ENCODE measurements around the gene PLXNB2.

PLXNB2 gene

DNA sequence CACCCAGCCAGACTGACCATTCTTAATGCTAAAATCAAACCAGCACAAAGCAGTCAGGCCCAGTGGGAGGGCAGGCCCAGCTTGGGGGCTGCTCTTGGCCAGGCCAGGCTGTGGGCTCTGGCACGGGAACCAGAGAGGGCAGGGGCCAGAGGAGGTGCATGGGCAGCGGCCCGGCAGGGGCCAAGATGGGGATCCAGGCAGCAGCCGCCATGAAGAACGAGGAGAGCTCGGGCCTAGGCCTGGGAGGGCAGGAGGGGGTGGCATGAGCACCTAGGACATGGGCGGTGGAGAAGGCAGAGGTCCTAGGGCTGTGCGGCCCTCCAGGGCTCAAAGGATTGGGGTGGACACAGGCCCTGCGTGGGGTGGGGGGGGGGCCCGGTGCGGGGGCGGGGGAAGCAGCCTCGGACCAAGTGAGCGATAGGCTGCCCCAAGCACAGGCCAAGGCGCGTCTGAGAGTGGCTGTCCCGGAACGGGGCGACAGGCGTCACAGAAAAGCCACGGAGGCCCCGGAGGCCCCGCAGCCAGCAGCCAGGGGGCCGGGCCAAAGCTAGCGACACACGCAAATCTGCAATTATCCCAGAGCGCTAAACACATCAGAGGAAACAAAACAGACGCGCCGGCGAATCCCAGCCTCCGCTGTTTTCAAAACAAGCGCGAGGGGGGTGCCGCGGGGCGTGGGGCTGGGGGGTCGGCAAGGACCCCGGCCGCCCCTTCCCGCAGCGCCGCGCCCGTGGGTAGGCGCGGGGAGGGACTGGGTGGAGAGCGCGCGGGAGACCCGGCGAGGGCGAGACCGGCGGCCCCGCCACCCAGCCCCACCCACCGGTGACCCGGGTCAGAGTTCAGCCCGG is 8.3 kb downstream of the PLXNB2 start:
- no peak overlapping the region for H3K27ac Mint-ChIP-seq
- no peaks in the 10 kb centered on the region for H3K9me3 Mint-ChIP-seq
- H3K4me3 Mint-ChIP-seq, result peak overlapping the region; percentile 35 to 57 (median 47)
- H3K4me1 Mint-ChIP-seq, result peaks cover 41% of the 10 kb centered on the region
- H3K36me3 Mint-ChIP-seq (ENCODE audit: low read depth), result no peaks in the 10 kb centered on the region
- TF ChIP-seq, protein P1, sequence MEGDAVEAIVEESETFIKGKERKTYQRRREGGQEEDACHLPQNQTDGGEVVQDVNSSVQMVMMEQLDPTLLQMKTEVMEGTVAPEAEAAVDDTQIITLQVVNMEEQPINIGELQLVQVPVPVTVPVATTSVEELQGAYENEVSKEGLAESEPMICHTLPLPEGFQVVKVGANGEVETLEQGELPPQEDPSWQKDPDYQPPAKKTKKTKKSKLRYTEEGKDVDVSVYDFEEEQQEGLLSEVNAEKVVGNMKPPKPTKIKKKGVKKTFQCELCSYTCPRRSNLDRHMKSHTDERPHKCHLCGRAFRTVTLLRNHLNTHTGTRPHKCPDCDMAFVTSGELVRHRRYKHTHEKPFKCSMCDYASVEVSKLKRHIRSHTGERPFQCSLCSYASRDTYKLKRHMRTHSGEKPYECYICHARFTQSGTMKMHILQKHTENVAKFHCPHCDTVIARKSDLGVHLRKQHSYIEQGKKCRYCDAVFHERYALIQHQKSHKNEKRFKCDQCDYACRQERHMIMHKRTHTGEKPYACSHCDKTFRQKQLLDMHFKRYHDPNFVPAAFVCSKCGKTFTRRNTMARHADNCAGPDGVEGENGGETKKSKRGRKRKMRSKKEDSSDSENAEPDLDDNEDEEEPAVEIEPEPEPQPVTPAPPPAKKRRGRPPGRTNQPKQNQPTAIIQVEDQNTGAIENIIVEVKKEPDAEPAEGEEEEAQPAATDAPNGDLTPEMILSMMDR (IDR thresholded peaks at IDR 0.05; ENCODE audit: unreplicated experiment in 3 of 3), result no peak
- H3K27me3 Mint-ChIP-seq (ENCODE audit: low read depth), result no peaks in the 10 kb centered on the region

DNA sequence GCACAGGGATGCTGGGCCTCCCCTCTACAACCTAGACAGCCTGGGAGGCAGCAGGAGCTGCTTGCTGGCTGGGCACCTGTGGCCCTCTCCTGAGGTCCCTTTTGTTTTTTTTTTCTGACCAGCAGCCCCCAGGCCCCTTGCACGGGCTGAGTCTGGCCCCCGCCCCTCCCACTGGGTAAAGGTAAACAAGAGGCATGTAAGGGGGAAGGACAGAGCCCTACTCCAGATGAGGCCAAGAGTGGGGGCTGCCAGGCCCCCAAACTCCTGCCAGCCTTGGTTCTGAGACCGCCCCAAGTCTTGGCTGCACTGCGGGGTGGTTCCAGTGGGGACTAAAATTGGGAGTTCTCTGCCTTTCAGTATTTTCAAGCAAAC is 9.2 kb downstream of the PLXNB2 start:
- no peak overlapping the region for H3K4me3 Mint-ChIP-seq
- TF ChIP-seq, protein P1 (IDR thresholded peaks at IDR 0.05; ENCODE audit: unreplicated experiment in 3 of 3), result no peak
- H3K27ac Mint-ChIP-seq, result peak overlapping the region in 1 of 3 experiments; percentile 22
- H3K4me1 Mint-ChIP-seq, result peaks cover 35% of the 10 kb centered on the region
- no peaks in the 10 kb centered on the region for H3K36me3 Mint-ChIP-seq (ENCODE audit: low read depth)
- H3K27me3 Mint-ChIP-seq (ENCODE audit: low read depth), result no peaks in the 10 kb centered on the region
- H3K9me3 Mint-ChIP-seq, result no peaks in the 10 kb centered on the region

DNA sequence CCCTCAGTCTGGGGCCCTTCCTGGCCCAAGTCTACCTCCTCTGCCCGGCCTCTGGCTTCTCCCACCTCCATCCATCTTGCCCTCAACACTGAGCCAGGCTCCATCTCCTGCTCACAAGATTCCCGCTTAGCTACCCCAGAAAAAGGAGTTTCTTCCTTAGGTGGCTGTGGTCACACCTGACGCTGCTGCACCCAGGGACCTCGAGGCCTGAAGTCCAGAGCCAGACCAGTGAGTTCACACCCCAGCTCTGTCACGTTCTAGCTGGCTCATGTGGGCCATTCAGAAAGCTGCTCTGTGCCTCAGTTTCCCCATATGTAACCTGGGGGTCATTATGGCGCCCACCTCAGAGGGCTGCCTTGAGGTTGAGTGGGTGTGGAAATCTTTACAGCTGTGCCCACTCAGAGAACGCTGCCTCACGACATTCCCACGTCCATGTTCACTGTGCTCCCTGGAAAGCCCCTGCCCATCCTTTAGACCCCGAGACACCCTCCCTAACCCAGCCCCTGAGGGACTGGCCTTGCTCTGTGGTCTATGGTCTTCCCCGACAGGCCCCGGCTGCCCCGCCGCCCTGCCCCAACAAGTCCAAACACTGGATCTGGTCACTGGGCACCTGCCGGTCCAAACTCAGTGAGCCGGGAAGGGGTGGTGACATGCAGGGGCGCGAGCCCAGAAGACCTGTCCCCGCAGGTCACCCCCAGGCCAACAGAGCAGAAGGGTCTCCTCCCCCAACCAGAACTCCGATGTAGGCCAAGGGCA is 9.8 kb downstream of the PLXNB2 start:
- Mint-ChIP-seq H3K27ac (peak overlapping the region; percentile 36 to 84 (median 40)), H3K9me3 (no peaks in the 10 kb centered on the region), H3K4me1 (peaks cover 33% of the 10 kb centered on the region), H3K27me3 (ENCODE audit: low read depth) (no peaks in the 10 kb centered on the region), H3K36me3 (ENCODE audit: low read depth) (peaks cover 1% of the 10 kb centered on the region), H3K4me3 (peak overlapping the region; percentile 16 to 25 (median 20))
- TF ChIP-seq, protein P1 (IDR thresholded peaks at IDR 0.05; ENCODE audit: unreplicated experiment in 3 of 3), result no peak

DNA sequence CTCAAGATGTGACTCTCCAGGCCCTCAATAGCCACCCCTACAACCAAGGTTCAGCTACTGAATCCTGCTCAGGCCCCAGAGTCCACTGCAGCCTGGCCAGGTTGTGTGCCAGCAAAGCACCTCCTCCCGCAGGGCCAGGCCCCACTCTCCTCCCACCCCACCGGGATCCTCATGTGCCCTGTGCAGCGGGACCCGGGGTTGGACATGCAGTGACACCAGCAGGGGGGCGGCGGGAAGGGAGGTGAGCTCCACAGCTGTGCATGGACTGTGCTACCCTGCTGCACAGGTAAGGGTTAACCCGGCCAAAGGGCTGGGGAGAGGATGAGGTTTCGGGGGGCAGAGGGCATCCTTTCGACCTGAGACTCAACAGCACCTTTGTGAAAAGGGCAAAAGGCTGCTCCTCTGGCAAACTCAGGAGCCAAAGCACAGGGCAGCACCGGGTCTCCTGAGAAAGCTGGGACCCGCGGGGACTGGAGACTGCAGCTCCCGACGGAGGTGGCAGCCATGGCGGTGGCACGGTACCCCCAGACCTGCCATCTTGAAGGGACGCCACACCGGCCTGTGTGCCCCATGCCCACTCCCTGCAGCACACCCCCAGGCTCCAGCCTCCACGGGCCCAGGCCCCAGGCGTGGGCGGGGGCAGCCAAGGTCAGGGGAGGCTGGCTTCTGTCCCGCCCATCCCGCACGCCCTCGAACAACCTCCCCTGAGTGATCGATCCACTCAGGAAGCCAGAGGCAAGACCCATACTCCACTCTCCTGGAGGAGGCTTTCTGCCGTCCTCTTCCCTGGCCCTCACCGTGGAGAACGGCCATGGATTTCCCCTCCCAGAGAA is 10.6 kb downstream of the PLXNB2 start:
- peak overlapping the region; percentile 36 to 84 (median 40) for H3K27ac Mint-ChIP-seq
- H3K4me1 Mint-ChIP-seq, result peaks cover 28% of the 10 kb centered on the region
- H3K27me3 Mint-ChIP-seq (ENCODE audit: low read depth), result no peaks in the 10 kb centered on the region
- H3K9me3 Mint-ChIP-seq, result no peaks in the 10 kb centered on the region
- TF ChIP-seq, protein P1 (IDR thresholded peaks at IDR 0.05; ENCODE audit: unreplicated experiment in 3 of 3), result no peak
- H3K36me3 Mint-ChIP-seq (ENCODE audit: low read depth), result peaks cover 4% of the 10 kb centered on the region
- peak overlapping the region in 1 of 3 experiments; percentile 20 for H3K4me3 Mint-ChIP-seq

DNA sequence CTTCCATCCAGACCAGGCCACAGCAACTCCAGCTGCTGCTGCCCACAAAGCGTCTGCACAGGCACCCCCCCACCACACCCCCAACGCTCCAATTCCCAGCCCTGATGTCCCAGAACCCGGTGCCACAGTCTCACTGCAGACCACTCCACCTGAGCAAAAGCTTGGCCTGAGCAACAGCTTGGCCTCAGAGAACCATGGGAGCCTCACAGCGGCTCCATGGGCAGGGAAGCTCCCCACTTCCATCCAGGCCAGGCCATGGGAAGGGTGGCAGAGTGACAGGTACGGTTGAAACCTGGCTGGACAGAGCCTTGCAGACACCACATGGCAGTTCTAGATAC is 13.2 kb downstream of the PLXNB2 start:
- Mint-ChIP-seq H3K9me3 (no peaks in the 10 kb centered on the region), H3K36me3 (ENCODE audit: low read depth) (peaks cover 4% of the 10 kb centered on the region), H3K27ac (peak overlapping the region; percentile 55 to 82 (median 70))

More for the DNA sequence above, 13.2 kb downstream of the PLXNB2 start:
- TF ChIP-seq, protein P1 (IDR thresholded peaks at IDR 0.05; ENCODE audit: unreplicated experiment in 3 of 3), result no peak
- Mint-ChIP-seq H3K4me3 (peak overlapping the region; percentile 34 to 59 (median 39)), H3K27me3 (ENCODE audit: low read depth) (no peaks in the 10 kb centered on the region), H3K4me1 (peaks cover 19% of the 10 kb centered on the region)

Data from nephron (organoid).